CD4-positive, alpha-beta T cell treated with Interleukin-2 at 100 ng/mL for 4 hours (primary cell): ENCODE data around the gene SYNJ1.
A peak's percentile ranks its signal among the peaks of the same experiment; 100 is the strongest.
"Not testable (repeated sequence)": the region's sequence is repeated elsewhere in the genome, so short reads cannot be mapped to it uniquely, and the experiment has no call there.

Source experiments
- DNase-seq: peaks from one replicate; pipeline ENCODE4 v3.0.0-alpha.2; 2020; ENCODE audit warnings: low spot score

SYNJ1 gene

GRCh38 chr21:32733990-32734613 is 6.3 kb upstream of the SYNJ1 start:
- DNase-seq = no peak

- DNase-seq = no peak
Measured at GRCh38 chr21:32733356-32733755, 5.5 kb upstream of the SYNJ1 start.

DNA sequence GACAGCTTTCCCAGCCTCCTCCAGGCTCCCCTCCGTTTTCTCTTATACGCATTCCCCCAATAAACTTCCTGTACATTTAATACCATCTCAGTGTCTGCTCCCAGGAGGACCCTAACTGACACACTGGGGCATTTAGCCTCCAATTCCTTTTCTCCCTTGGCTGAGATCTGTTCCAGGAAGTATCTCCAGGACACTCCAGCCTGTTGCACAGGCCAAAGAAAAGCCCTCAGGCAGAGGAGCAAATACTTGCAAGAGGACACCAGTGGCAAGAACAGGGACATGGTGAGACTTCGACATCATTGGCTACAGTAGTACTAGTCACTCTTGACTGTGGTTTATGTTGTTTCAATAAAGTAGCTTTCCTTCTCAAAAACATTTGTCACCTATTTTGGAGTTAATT is 4.7 kb upstream of the SYNJ1 start:
- no peak for DNase-seq

DNA sequence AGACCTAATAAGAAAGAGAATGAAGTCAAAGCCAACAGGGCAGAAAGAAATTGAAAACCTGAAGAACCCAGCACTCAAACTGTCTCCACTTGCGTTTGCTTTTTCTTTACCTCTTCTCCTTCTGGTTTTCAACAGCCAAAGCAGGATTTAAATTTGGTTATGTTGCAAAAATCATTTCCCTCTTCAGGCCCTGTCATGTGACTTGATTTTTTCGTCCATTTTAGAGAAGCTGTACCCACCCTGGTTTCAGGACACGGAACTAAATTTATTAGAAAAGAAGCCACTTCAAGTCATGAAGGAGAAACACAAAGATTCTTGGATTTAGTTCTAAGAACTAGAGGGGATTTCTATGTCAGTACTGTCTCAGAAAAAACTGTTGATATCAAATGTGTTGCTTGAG is 1.0 kb upstream of the SYNJ1 start:
- no peak for DNase-seq

GRCh38 chr21:32728456-32728839 is 635 bp upstream of the SYNJ1 start:
- no peak for DNase-seq

- peak; percentile 4 for DNase-seq
Measured at GRCh38 chr21:32726839-32727686, 750 bp downstream of the SYNJ1 start.

GRCh38 chr21:32719085-32719484 is 8.7 kb downstream of the SYNJ1 start:
- DNase-seq = no peak

- DNase-seq = no peak
Measured at GRCh38 chr21:32717851-32718316, 9.9 kb downstream of the SYNJ1 start.

DNA sequence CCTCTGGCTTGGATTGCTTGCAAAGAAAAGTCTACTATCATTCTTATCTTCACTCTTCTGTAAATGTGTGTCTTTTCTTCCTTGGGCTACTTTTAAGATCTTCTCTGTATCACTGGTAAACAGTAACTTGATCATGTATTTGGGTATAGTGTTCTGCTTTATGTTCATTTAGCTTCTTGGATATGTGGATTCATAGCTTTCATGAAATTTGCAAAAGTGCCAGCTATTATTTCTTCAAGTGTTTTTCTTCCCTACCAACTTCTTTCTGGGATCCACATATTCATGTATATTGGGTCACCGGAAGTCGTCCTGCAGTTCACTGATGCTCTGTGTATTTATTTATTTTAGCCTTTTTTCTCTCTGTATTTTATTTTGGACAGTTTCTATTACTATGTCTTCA is 11.3 kb downstream of the SYNJ1 start:
- no peak for DNase-seq

DNA sequence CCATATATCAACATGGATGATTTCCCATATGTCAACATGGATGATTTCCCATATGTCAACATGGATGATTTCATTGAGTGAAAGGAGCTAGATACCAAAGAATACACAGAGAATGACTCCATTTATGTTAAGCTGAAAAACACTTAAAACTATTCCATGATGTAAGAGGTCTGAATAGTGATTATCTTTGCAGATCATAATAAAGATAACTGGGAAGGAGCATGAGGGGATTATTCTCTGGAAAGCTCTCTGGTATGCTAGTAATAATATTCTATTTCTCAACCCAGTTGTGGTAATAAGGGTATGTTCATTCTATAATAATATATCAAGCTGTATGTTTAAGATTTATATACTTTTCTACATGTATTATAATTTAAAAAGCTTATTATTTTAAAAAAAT is 14.1 kb downstream of the SYNJ1 start:
- DNase-seq = no peak

DNA sequence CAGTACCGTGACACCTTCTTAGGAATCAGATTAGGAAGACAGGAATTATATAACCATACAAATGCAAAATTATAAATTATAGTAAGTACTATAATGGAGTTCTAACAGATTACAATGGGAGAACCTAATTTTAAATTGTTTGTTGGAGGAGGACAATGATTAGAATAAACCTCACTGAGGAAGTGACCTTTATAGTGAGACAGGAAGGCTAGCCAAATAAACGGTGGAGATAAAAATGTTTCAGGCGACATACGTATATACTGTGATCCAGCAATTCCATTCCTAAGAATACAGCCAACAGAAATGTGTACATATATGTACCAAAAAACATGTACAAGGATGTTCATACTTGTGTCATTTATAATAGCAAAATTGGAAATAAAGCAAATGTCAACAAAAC is 15.2 kb downstream of the SYNJ1 start:
- DNase-seq = no peak

GRCh38 chr21:32712043-32712442 is 15.8 kb downstream of the SYNJ1 start:
- DNase-seq = peak; percentile 24

- DNase-seq = no peak
Measured at GRCh38 chr21:32710987-32711386, 16.8 kb downstream of the SYNJ1 start.

DNA sequence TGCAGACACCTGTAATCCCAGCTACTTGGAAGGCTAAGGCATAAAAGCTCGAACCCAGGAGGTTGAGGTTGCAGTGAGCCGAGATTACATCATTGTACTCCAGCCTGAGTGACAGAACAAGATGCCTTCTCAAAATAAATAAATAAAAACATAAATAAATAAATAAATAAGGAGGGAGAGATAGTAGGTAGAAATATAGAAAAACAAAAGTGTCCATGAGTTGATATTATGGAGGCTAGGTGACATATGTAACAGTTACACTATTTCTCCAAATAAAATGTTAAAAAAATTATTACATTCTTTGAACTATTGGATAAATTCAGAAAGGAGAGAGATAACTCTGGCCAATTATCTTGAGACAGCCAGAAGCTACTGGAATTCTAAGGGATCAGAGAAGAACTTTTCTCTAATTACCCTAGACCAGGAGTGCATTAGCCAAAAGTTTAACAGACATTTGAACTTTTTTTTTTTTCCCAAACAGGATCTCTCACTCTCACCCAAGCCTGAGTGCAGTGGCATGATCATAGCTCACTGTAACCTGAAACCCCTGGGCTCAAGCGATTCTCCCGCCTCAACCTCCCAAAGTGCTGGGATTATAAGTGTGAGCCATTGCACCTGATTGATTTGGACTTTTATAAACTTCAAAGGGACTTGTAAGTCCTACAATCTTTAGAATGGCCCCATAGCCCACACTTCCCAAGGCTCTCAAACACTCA is 17.6 kb downstream of the SYNJ1 start:
- no peak for DNase-seq

DNA sequence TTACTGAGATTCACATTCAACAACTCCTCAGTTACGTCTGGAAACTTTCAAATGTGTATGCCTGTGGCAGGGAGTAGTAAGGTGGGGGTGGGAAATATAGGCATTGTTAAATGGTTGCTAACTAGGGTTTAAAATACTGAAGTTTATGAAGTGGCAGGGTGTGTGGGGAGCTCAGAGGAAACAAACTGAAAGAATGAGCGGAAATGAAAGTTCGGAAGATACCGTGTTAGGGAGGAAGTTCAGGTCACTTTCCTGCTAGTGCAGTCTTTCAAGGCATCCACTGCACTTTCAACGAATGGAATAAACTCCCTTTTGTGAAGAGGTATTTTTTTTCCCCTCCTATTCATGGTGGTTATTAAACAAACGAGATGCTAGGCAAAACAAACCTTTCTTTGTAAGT is 19.7 kb downstream of the SYNJ1 start:
- DNase-seq = no peak

DNA sequence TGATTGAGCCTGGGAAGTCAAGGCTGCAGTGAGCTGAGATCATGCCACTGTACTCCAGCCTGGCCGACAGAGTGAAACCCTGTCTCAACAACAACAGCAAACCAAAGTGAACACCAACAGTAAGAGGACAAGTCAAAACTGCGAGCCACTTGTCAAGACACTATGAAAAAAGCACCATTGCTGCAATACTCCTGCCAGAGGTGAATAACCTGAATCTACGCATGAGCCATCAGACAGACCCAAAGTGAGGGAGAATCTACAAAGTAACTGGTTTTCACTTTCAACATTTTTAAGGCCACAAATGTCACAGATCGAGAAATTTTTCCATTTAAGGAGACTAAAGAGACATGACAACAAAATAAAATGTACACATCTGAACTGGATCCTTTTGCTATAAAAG is 21.9 kb downstream of the SYNJ1 start:
- DNase-seq = no peak

DNA sequence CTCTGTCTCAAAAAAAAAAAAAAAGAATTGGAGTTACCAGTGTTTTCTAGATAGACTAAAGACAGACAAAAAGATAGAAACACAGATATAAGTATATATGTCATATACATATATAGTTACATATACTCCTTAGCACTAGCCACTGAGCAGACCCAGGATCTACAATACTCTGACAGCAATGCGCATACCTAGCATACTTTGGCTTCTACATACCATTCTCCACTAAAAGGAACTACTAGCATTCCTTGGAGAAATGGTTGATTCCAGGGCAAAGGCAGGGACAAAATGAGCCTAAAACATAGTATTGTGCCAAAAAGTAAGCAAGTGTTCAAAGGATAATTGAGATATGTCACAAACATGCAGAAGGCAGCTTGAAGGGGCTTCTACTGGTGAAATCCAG is 22.7 kb downstream of the SYNJ1 start:
- DNase-seq = no peak

DNA sequence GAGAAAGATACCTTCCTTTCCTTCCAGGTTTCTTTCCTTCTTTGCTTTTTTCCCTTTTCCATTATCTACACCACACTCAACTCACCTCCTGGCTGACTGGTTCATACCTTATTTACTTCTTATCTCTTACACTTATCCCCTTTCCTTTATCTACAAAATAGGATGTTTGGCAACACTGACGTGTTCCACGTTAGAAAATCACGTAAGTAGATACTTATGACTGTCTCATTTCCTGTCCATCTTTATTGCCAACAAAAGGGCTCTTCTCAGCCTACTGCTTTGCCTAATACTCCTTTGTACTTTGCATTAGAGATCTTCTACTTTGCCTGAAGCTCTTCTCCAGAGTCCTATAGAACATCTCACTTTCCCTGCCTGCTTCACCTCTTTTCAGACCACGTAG is 25.1 kb downstream of the SYNJ1 start:
- DNase-seq = no peak

GRCh38 chr21:32698971-32699693 is 28.7 kb downstream of the SYNJ1 start:
- no peak for DNase-seq

DNA sequence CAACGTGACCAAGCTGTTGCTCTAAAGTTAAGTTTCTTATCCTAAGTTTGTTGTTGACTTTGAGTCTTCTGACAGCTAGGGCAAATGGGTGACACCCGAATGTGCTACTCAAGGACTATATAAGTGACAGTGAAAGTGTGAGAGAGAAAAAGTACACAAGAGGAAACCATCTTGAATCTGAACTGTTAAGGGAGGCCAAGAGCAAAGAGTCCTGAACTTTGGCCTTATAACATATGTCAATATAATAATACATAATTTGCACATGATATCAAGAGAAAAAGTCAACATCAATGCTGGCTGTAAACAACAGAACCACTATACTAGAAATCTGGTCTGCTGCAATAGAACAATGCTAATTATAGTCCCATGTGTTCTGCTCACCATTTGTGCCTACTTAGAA is 29.5 kb downstream of the SYNJ1 start:
- DNase-seq = no peak

DNA sequence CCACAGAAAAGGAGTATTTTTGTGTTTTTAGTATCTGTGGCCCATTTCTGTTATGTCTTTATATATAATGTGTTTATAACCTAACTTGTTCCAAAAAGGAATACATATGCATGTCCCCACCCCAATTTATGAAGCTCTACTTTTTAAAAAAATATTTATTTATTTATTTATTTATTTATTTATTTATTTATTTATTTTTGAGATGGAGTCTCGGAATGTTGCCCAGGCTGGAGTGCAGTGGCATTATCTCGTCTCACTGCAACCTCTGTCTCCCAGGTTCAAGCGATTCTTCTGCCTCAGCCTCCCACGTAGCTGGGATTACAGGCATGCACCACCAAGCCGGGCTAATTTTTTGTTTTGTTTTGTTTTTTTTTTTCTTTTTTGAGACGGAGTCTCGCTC is 32.3 kb downstream of the SYNJ1 start:
- not testable (repeated sequence) for DNase-seq

GRCh38 chr21:32693581-32693980 is 34.2 kb downstream of the SYNJ1 start:
- no peak for DNase-seq
